Heart left ventricle (tissue), 16 donors: ENCODE results near the gene ASIC4. TPM values are rescaled to one million over a fixed set of nuclear protein-coding genes. Genes with fewer than 3 reads are reported as not detected.

Experiments used
- ATAC-seq, 4 donors: fragments of 200-7000 bp; cut with Tn5 transposase; one replicate each; pipeline ENCODE4 v1.9.1; 2020 to 2022; ENCODE audit warnings: moderate library complexity in 4 of 4, mild to moderate bottlenecking in 3 of 4, moderate number of reproducible peaks in 1 of 4
- DNase-seq, 5 donors: peaks; one replicate each; pipeline ENCODE4 v3.0.0-alpha.2; 2020
- H3K27ac ChIP-seq, 12 donors: fragments of 200-600 bp; sonication (generic) in 4 of 12; one replicate each; pipeline versions ENCODE4 v1.5.0 to v1.8.0; 2016 to 2022; ENCODE audit warnings: mild to moderate bottlenecking in 2 of 12
- H3K27me3 ChIP-seq, 9 donors: fragments of 200-600 bp; sonication (generic) in 2 of 9; one replicate each; pipeline versions ENCODE4 v1.5.1 to v1.8.0; 2016 to 2022; ENCODE audit warnings: mild to moderate bottlenecking in 3 of 9
- H3K36me3 ChIP-seq, 9 donors: fragments of 200-600 bp; sonication (generic) in 2 of 9; one replicate each; pipeline versions ENCODE4 v1.5.0 to v1.8.0; 2018 to 2022; ENCODE audit warnings: mild to moderate bottlenecking in 2 of 9
- H3K4me1 ChIP-seq, 12 donors: fragments of 200-600 bp; sonication (generic) in 4 of 12; one replicate each; pipeline versions ENCODE4 v1.5.0 to v1.8.0; 2016 to 2022; ENCODE audit warnings: mild to moderate bottlenecking in 3 of 12
- H3K4me3 ChIP-seq, 12 donors: fragments of 200-600 bp; sonication (generic) in 4 of 12; one replicate each; pipeline versions ENCODE4 v1.5.0 to v1.8.0; 2017 to 2022; ENCODE audit warnings: mild to moderate bottlenecking in 9 of 12, moderate library complexity in 4 of 12
- H3K9me3 ChIP-seq, 12 donors: fragments of 200-600 bp; sonication (generic) in 4 of 12; one replicate each; pipeline versions ENCODE4 v1.5.0 to v1.8.0; 2016 to 2022; ENCODE audit warnings: mild to moderate bottlenecking in 1 of 12
- POLR2A ChIP-seq, 2 donors: fragments of 450-650 bp; IDR thresholded peaks; one replicate each; pipeline ENCODE4 v1.6.1; 2017; ENCODE audit warnings: antibody characterized with exemption in 2 of 2, mild to moderate bottlenecking in 2 of 2, moderate library complexity in 2 of 2
- WGBS, 4 donors: extraction: QIAGEN DNeasy Blood & Tissue Kit in 2 of 4; methylation state at CpG; one replicate each; pipeline versions ENCODE4 v1.1.5 to v1.1.7; 2013 to 2018; 5-methylcytosine and 5-hydroxymethylcytosine counted together
- intact Hi-C, 10 donors: fragments of 100-400 bp; cut with DNase I; formaldehyde crosslinking; loops; one replicate each; pipeline versions ENCODE4 v1.11.1 to v1.14.2; 2022
- polyA plus RNA-seq, 2 donors: library from polyadenylated mRNA; stranded (reverse); fragments of 200-250 nt; gene quantifications; one replicate each; pipeline ENCODE4 v1.2.3, GENCODE V29; 2013
- total RNA-seq, 9 donors: library from RNA; depleted of rRNA in 2 of 9; stranded (reverse); fragments of >200 nt in 2 of 9; fragmentation: NEBNext Ultra II Directional in 3 of 9; extraction: Animal tissue kit (Norgen Biotek cat#: 25700) in 3 of 9; gene quantifications; one replicate each; pipeline versions ENCODE4 v1.1.0 to v1.2.4, GENCODE V29; 2016 to 2023
- TF ChIP-seq, protein P1 (sequence below), 12 donors: fragments of 200-600 bp; sonication (generic) in 4 of 12; IDR thresholded peaks; one replicate each; pipeline versions ENCODE4 v1.5.0 to v1.8.0; 2018 to 2022; ENCODE audit warnings: antibody characterized with exemption in 12 of 12, mild to moderate bottlenecking in 5 of 12
- donor health status: ischemic (EF 13 %, LVEDD 7.1; RV severe dilation, severe dysfunction).
- donor health status: healthy with polysubstance abuse.
- donor health status: DM: no; HTN: yes; CAD: no.
- donor health status: DM: no; HTN: no; CAD: no.
- donor health status: ischemic (EF 25% LVEDD 6.9; RV normal size, moderate dysfunction).
- donor health status: ischemic (EF 25% LVEDD 5.7; RV mildly dilated, moderate dysfunction).
- donor health status: healthy.
- donor health status: DM: yes; HTN: yes; CAD: no.
- donor health status: ischemic (EF 35%, LVEDD 5.7; RV mildly dilated, moderate dysfunction).
- donor health status: nonischemic (EF 11% LVEDD 7.7; RV severe dilation, severe dysfunction).
- donor health status: DM: yes; HTN: yes; CAD: no.
- donor health status: PGD.
- donor health status: ischemic (EF 29% LVEDD 5.4; RV normal size, mild dysfunction).
- donor health status: nonischemic (EF 23%, LVEDD 6.1; RV moderate dilation, normal function).

The ASIC4 gene
- total and polyA plus RNA-seq, 11 donors = 0.03 to 0.10 (median 0.08) TPM; not detected in 8

DNA sequence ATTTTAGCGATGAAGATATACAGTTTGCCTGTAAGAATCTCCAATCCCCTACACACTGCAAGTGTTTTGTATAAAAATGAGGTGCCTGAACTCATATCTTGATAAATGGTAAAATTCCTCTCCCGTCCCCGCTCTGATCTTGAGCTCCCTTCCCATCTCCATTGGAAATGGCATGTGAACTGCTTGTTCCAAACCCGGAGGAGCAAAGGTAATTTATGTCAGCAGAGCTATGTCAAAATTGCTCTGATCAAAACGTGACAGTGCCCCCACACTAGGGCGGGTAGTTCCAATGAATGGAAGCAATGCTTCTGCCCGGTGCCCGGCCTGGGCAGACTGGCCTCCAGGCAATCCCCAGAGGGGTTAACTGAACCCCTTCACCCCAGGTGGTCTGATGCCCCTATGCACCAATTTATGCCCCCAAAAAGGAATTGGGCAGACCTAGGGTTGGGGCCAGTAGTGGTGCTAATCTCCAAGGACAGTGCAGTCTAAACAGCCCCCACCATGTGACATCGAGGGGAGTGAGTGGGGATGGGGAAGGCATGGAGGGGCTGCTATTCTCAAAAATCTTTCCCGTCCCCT is 19.2 kb upstream of the ASIC4 start:
- DNase-seq = no peak
- intact Hi-C loops = loop anchor here in 4 of 10 donors (1.0 to 5.0 kb wide), 3 partner anchors 32 to 37 kb away; no protein-coding TSS in a partner anchor
- H3K36me3 ChIP-seq = peaks cover 0 to 13% (median 0%) of the 10 kb centered on the region in 9 donors
- TF ChIP-seq POLR2A (IDR thresholded peaks at IDR 0.05) = no peak
- TF ChIP-seq, protein P1, sequence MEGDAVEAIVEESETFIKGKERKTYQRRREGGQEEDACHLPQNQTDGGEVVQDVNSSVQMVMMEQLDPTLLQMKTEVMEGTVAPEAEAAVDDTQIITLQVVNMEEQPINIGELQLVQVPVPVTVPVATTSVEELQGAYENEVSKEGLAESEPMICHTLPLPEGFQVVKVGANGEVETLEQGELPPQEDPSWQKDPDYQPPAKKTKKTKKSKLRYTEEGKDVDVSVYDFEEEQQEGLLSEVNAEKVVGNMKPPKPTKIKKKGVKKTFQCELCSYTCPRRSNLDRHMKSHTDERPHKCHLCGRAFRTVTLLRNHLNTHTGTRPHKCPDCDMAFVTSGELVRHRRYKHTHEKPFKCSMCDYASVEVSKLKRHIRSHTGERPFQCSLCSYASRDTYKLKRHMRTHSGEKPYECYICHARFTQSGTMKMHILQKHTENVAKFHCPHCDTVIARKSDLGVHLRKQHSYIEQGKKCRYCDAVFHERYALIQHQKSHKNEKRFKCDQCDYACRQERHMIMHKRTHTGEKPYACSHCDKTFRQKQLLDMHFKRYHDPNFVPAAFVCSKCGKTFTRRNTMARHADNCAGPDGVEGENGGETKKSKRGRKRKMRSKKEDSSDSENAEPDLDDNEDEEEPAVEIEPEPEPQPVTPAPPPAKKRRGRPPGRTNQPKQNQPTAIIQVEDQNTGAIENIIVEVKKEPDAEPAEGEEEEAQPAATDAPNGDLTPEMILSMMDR (IDR thresholded peaks at IDR 0.05) = peak in 2 of 12 donors; percentile 52 to 68
- H3K4me3 ChIP-seq = no peak overlapping the region
- H3K27ac ChIP-seq = peak overlapping the region in 6 of 12 donors; percentile 23 to 100 (median 56)
- H3K9me3 ChIP-seq = no peaks in the 10 kb centered on the region
- peaks cover 0 to 41% (median 0%) of the 10 kb centered on the region in 9 donors for H3K27me3 ChIP-seq
- ATAC-seq = no peak
- peaks cover 0 to 69% (median 35%) of the 10 kb centered on the region in 12 donors for H3K4me1 ChIP-seq
- WGBS, 4 donors = 18 to 33% (median 25%) methylated on average over 10 of the region's 10 CpGs

DNA sequence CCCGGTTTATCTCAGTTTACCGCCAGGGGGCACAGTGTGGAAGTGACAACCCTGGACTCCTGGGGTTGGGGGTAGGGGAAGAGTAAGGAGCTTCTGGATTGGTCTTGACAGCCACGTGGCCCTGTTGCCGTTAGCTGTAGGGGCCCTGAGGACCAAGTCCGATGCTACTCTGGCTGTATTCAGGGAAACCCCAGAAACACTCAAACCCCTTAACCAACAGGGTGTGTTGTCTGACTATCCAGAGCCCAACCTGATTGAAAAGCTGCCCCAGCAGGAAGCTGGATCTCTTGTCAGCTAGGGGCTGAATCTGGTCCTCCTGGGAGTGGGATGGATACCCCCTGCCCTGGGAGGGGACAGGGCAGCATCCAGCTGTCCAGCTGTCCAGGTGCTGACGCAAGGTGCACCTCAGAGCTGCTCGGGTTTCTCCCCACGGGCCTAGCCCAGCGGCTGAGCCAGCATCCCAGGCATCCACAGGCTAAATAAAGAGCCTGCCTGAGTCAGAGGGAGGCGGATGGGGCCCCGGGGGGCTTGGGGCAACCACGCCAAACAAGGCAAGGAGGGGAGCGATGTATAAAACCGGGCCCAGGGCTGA is 18.7 kb upstream of the ASIC4 start:
- DNase-seq (peak in 4 of 5 donors; percentile 66 to 74 (median 70)), ATAC-seq (peak; percentile 4 to 27 (median 16))
- intact Hi-C loops = loop anchor here in 2 of 10 donors (1.0 to 5.0 kb wide), 2 partner anchors 35 to 37 kb away; no protein-coding TSS in a partner anchor
- WGBS, 4 donors = 16 to 21% (median 20%) methylated on average over 11 to 14 of the region's 14 CpGs
- Histone ChIP-seq H3K27ac (peak overlapping the region in 10 of 12 donors; percentile 9 to 100 (median 56)), H3K36me3 (peaks cover 0 to 10% (median 0%) of the 10 kb centered on the region in 9 donors), H3K4me1 (peaks cover 0 to 66% (median 38%) of the 10 kb centered on the region in 12 donors), H3K4me3 (no peak overlapping the region), H3K9me3 (no peaks in the 10 kb centered on the region), H3K27me3 (peaks cover 0 to 41% (median 0%) of the 10 kb centered on the region in 9 donors)
- no peak for TF ChIP-seq POLR2A (IDR thresholded peaks at IDR 0.05)
- TF ChIP-seq, protein P1 (IDR thresholded peaks at IDR 0.05) = peak in 10 of 12 donors; percentile 37 to 73 (median 61)

DNA sequence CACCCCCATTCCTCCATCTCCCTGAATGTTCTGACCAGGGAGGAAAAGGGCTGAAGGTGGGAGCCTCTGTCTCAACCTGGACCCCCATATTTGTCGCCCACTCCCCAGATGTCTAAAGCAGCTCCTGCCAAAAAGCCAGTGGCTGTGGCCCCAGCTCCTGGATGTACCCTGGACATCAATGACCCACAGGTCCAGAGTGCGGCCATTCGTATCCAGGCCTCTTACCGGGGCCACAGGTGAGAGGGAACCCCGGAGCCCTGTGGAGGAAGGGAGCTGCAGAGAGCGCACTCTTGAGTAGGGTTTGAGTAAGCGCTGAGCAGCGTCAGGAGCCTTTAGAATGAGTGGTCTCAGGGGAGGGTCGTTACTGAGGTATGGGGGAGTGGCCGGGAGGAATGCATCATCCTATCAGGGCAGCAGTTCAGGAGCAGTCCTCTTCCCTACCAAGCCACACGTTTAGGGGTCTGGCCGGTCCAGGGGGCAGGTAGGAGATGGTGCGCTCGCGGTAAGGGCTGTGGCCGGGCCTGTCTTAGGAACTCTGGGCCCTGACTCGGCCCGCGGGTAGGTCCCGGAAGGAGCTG is 17.9 kb upstream of the ASIC4 start:
- ATAC-seq (no peak), DNase-seq (no peak)
- peak overlapping the region in 2 of 12 donors; percentile 78 to 89 for H3K4me3 ChIP-seq
- H3K4me1 ChIP-seq = peaks cover 0 to 59% (median 37%) of the 10 kb centered on the region in 12 donors
- H3K36me3 ChIP-seq = peaks cover 0 to 10% (median under 1%) of the 10 kb centered on the region in 9 donors
- peak overlapping the region in 7 of 12 donors; percentile 17 to 100 (median 61) for H3K27ac ChIP-seq
- no peak for TF ChIP-seq POLR2A (IDR thresholded peaks at IDR 0.05)
- TF ChIP-seq, protein P1 (IDR thresholded peaks at IDR 0.05) = no peak
- intact Hi-C loops = loop anchor here in 1 of 10 donors (5.0 kb wide), 1 partner anchor 36 kb away; no protein-coding TSS in a partner anchor
- peaks cover 0 to 41% (median 0%) of the 10 kb centered on the region in 9 donors for H3K27me3 ChIP-seq
- H3K9me3 ChIP-seq = no peaks in the 10 kb centered on the region
- WGBS, 4 donors = 45 to 62% (median 49%) methylated on average over 19 to 20 of the region's 20 CpGs
